Parathyroid adenoma (tissue), 2 donors: ENCODE measurements around the gene IBA57.

Experiments
- H2AFZ ChIP-seq: fragments of 300-600 bp; sonication (generic); one replicate; pipeline ENCODE4 v1.7.0; 2017; ENCODE audit warnings: antibody characterized with exemption, mild to moderate bottlenecking
- H3K27ac ChIP-seq: fragments of 300-600 bp; sonication (generic); one replicate; pipeline ENCODE4 v1.7.0; 2017
- H3K27me3 ChIP-seq: fragments of 300-600 bp; sonication (generic); one replicate; pipeline ENCODE4 v1.7.0; 2017; ENCODE audit warnings: low read length; ENCODE audit not compliant: control insufficient read depth, insufficient read depth
- H3K36me3 ChIP-seq: fragments of 300-600 bp; sonication (generic); one replicate; pipeline ENCODE4 v1.7.0; 2017; ENCODE audit warnings: low read length; ENCODE audit not compliant: control insufficient read depth, insufficient read depth
- H3K4me1 ChIP-seq: fragments of 300-600 bp; sonication (generic); one replicate; pipeline ENCODE4 v1.7.0; 2017; ENCODE audit warnings: control low read depth
- H3K4me2 ChIP-seq: fragments of 300-600 bp; sonication (generic); one replicate; pipeline ENCODE4 v1.7.0; 2017; ENCODE audit warnings: low read length
- H3K4me3 ChIP-seq: fragments of 300-600 bp; sonication (generic); one replicate; pipeline ENCODE4 v1.7.0; 2017; ENCODE audit warnings: low read depth, low read length
- H3K79me2 ChIP-seq: fragments of 300-600 bp; sonication (generic); one replicate; pipeline ENCODE4 v1.7.0; 2017; ENCODE audit warnings: control low read depth
- H3K9ac ChIP-seq: fragments of 300-600 bp; sonication (generic); one replicate; pipeline ENCODE4 v1.7.0; 2017; ENCODE audit warnings: mild to moderate bottlenecking
- H3K9me3 ChIP-seq: fragments of 300-600 bp; sonication (generic); one replicate; pipeline ENCODE4 v1.7.0; 2017; ENCODE audit warnings: low read length; ENCODE audit not compliant: control insufficient read depth
- CTCF ChIP-seq: fragments of 300-600 bp; sonication (generic); IDR thresholded peaks from one replicate; pipeline ENCODE4 v1.7.0; 2017; ENCODE audit warnings: antibody characterized with exemption, mild to moderate bottlenecking
- donor health status: primary hyperparathyroidism.

The IBA57 gene

GRCh38 chr1:228154670-228155571 lies 10.7 kb upstream of the IBA57 start:
- Histone ChIP-seq H3K4me3 (no peak overlapping the region), H3K4me2 (no peak overlapping the region), H3K36me3 (no peaks in the 10 kb centered on the region), H3K79me2 (peaks cover 6% of the 10 kb centered on the region), H2AFZ (no peak overlapping the region), H3K4me1 (peaks cover 6% of the 10 kb centered on the region), H3K9me3 (no peaks in the 10 kb centered on the region), H3K27ac (no peak overlapping the region), H3K9ac (no peak overlapping the region), H3K27me3 (no peaks in the 10 kb centered on the region)
- no peak for TF ChIP-seq CTCF

- H3K4me2 ChIP-seq: no peak overlapping the region
- peaks cover 4% of the 10 kb centered on the region for H3K79me2 ChIP-seq
- H3K4me3 ChIP-seq: no peak overlapping the region
- H3K36me3 ChIP-seq: no peaks in the 10 kb centered on the region
- no peak overlapping the region for H3K27ac ChIP-seq
- no peaks in the 10 kb centered on the region for H3K27me3 ChIP-seq
- no peak for TF ChIP-seq CTCF
- no peak overlapping the region for H3K9ac ChIP-seq
- H3K4me1 ChIP-seq: peaks cover 6% of the 10 kb centered on the region
- no peaks in the 10 kb centered on the region for H3K9me3 ChIP-seq
- H2AFZ ChIP-seq: no peak overlapping the region
Observed at GRCh38 chr1:228155596-228156514, 9.7 kb upstream of the IBA57 start.

GRCh38 chr1:228156515-228156881 lies 9.1 kb upstream of the IBA57 start:
- peaks cover 2% of the 10 kb centered on the region for H3K4me1 ChIP-seq
- peaks cover 4% of the 10 kb centered on the region for H3K79me2 ChIP-seq
- no peak overlapping the region for H2AFZ ChIP-seq
- H3K36me3 ChIP-seq: no peaks in the 10 kb centered on the region
- TF ChIP-seq CTCF: no peak
- H3K9ac ChIP-seq: no peak overlapping the region
- no peak overlapping the region for H3K27ac ChIP-seq
- H3K9me3 ChIP-seq: no peaks in the 10 kb centered on the region
- H3K4me2 ChIP-seq: no peak overlapping the region
- H3K4me3 ChIP-seq: no peak overlapping the region
- no peaks in the 10 kb centered on the region for H3K27me3 ChIP-seq

- Histone ChIP-seq H3K36me3 (no peaks in the 10 kb centered on the region), H3K4me2 (no peak overlapping the region), H3K9me3 (no peaks in the 10 kb centered on the region), H3K4me1 (no peaks in the 10 kb centered on the region), H3K4me3 (no peak overlapping the region), H3K27ac (no peak overlapping the region), H3K27me3 (no peaks in the 10 kb centered on the region), H3K79me2 (peaks cover 2% of the 10 kb centered on the region), H2AFZ (no peak overlapping the region), H3K9ac (no peak overlapping the region)
- no peak for TF ChIP-seq CTCF
Observed at GRCh38 chr1:228156941-228157728, 8.5 kb upstream of the IBA57 start.
